SU-DHL-6 (cell line): ENCODE measurements around the gene PSMD3.

Source experiments
- EZH2phosphoT487 ChIP-seq: fragments of 200-600 bp; sonication (generic), shearing (Covaris generic); conservative IDR thresholded peaks from 2 replicates; pipeline ENCODE4 v1.6.1; 2018; ENCODE audit warnings: mild to moderate bottlenecking, antibody characterized with exemption, low read length, moderate library complexity, mixed read lengths
- TF ChIP-seq, protein P1 (sequence below): fragments of 200-600 bp; sonication (generic); IDR thresholded peaks from one replicate; pipeline ENCODE4 v1.5.1; 2017; ENCODE audit warnings: antibody characterized with exemption, mild to moderate bottlenecking, low read length, moderate library complexity; ENCODE audit not compliant: insufficient read depth, poor library complexity, severe bottlenecking

DNA sequence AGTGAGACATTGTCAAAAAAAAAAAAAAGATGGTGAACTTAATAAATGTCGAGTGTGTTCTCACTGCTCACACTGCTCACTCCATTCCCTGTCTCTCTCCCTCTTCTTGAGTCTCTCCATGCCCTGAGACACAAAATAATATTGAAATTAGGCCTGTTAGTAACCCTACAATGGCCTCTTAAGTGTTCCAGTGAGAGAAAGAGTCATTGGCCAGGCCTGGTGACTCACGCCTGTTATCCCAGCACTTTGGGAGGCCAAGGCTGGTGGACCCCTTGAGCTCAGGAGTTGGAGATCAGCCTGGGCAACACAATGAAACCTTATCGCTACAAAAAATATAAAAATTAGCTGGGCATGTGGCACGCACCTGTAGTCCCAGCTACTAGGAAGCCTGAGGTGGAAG lies 18.5 kb downstream of the PSMD3 start:
- TF ChIP-seq, protein P1, sequence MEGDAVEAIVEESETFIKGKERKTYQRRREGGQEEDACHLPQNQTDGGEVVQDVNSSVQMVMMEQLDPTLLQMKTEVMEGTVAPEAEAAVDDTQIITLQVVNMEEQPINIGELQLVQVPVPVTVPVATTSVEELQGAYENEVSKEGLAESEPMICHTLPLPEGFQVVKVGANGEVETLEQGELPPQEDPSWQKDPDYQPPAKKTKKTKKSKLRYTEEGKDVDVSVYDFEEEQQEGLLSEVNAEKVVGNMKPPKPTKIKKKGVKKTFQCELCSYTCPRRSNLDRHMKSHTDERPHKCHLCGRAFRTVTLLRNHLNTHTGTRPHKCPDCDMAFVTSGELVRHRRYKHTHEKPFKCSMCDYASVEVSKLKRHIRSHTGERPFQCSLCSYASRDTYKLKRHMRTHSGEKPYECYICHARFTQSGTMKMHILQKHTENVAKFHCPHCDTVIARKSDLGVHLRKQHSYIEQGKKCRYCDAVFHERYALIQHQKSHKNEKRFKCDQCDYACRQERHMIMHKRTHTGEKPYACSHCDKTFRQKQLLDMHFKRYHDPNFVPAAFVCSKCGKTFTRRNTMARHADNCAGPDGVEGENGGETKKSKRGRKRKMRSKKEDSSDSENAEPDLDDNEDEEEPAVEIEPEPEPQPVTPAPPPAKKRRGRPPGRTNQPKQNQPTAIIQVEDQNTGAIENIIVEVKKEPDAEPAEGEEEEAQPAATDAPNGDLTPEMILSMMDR: no peak
- no peak for TF ChIP-seq EZH2phosphoT487
